IMR-90 (cell line): ENCODE measurements around the gene MYL10. TPM values are rescaled to one million over a fixed set of nuclear protein-coding genes. Genes with fewer than 3 reads are reported as not detected.

Experiments
- ATAC-seq: fragments of 200-7000 bp; cut with Tn5 transposase; 2 replicates; pipeline ENCODE4 v1.9.1; 2020; ENCODE audit warnings: low read depth, mild to moderate bottlenecking, moderate library complexity
- BruUV-seq: library from RNA; stranded (reverse); fragments of 400-500 nt; replicated peaks from 2 replicates; lab custom pipeline; 2021; lab: Mats Ljungman, UMichigan
- CTCF ChIA-PET: fragments of 300-600 bp; formaldehyde crosslinking; extraction: SDS; loops from one replicate; lab custom pipeline; 2021; ENCODE audit warnings: antibody characterized with exemption; lab: Yijun Ruan, JAX
- POLR2A ChIA-PET: fragments of 300-600 bp; sonication (Branson Sonifier 250); formaldehyde crosslinking; loops from one replicate; lab custom pipeline; 2022; ENCODE audit warnings: antibody characterized with exemption; ENCODE audit not compliant: unreplicated experiment; lab: Charles Lee
- DNase-seq: peaks from one replicate; pipeline ENCODE4 v3.0.0; 2013
- H2AFZ ChIP-seq: replicated peaks from 2 replicates; pipeline ENCODE3; 2013; ENCODE audit warnings: low read length, mild to moderate bottlenecking; ENCODE audit not compliant: poor library complexity
- H2AK5ac ChIP-seq: 2 replicates; pipeline ENCODE4 v1.6.1; 2013; ENCODE audit warnings: low read depth, low read length, inconsistent platforms
- H2AK9ac ChIP-seq: replicated peaks from 2 replicates; pipeline ENCODE3; 2013; ENCODE audit warnings: mild to moderate bottlenecking, low read depth, low read length, moderate library complexity; ENCODE audit not compliant: poor library complexity
- H2BK120ac ChIP-seq: 2 replicates; pipeline ENCODE4 v1.6.1; 2013; ENCODE audit warnings: low read depth, low read length, inconsistent platforms
- H2BK15ac ChIP-seq: 3 replicates; pipeline ENCODE4 v1.6.1; 2013; ENCODE audit warnings: low read depth, low read length, inconsistent platforms
- H2BK20ac ChIP-seq: 2 replicates; pipeline ENCODE4 v1.6.1; 2013; ENCODE audit warnings: low read depth, mild to moderate bottlenecking, inconsistent platforms, low read length, moderate library complexity
- H2BK5ac ChIP-seq: 2 replicates; pipeline ENCODE4 v1.6.1; 2013; ENCODE audit warnings: mild to moderate bottlenecking, low read depth, low read length, inconsistent platforms; ENCODE audit not compliant: poor library complexity, severe bottlenecking
- H3K14ac ChIP-seq: replicated peaks from 2 replicates; pipeline ENCODE4 v1.6.1; 2013; ENCODE audit warnings: low read depth, low read length, inconsistent platforms
- H3K18ac ChIP-seq: 2 replicates; pipeline ENCODE4 v1.6.1; 2013; ENCODE audit warnings: low read depth, low read length, control low read depth
- H3K23ac ChIP-seq: 2 replicates; pipeline ENCODE4 v1.6.1; 2013; ENCODE audit warnings: low read depth, low read length, inconsistent platforms
- H3K27ac ChIP-seq: 2 replicates; pipeline ENCODE4 v1.5.1; 2013; ENCODE audit warnings: mild to moderate bottlenecking, control low read depth, low read length; ENCODE audit not compliant: insufficient read depth
- H3K27me3 ChIP-seq: 2 replicates; pipeline ENCODE4 v1.6.1; 2013; ENCODE audit warnings: low read length; ENCODE audit not compliant: control insufficient read depth, insufficient read depth
- H3K36me3 ChIP-seq: 2 replicates; pipeline ENCODE4 v1.6.1; 2013; ENCODE audit warnings: low read length, mixed read lengths; ENCODE audit not compliant: control insufficient read depth, insufficient read depth
- H3K4ac ChIP-seq: 2 replicates; pipeline ENCODE4 v1.6.1; 2013; ENCODE audit warnings: low read depth, low read length, inconsistent platforms
- H3K4me1 ChIP-seq: 2 replicates; pipeline ENCODE4 v1.6.1; 2013; ENCODE audit warnings: low read length, mixed read lengths; ENCODE audit not compliant: control insufficient read depth, insufficient read depth
- H3K4me2 ChIP-seq: 2 replicates; pipeline ENCODE4 v1.6.1; 2013; ENCODE audit warnings: low read depth, mild to moderate bottlenecking, control low read depth, low read length, moderate library complexity
- H3K4me3 ChIP-seq: 2 replicates; pipeline ENCODE4 v1.5.1; 2013; ENCODE audit warnings: low read depth, mild to moderate bottlenecking, control low read depth, low read length, moderate library complexity; ENCODE audit not compliant: insufficient read depth
- H3K56ac ChIP-seq: 2 replicates; pipeline ENCODE4 v1.6.1; 2013; ENCODE audit warnings: low read length, inconsistent platforms; ENCODE audit not compliant: insufficient read depth; ENCODE audit errors: extremely low read depth
- H3K79me1 ChIP-seq, 2 experiments: 2 replicates each; pipeline ENCODE4 v1.6.1; 2013; ENCODE audit warnings: low read length in 2 of 2, inconsistent platforms in 1 of 2, low read depth in 1 of 2
- H3K9ac ChIP-seq: 2 replicates; pipeline ENCODE4 v1.6.1; 2013; ENCODE audit warnings: low read depth, low read length, control low read depth
- H3K9me1 ChIP-seq: 2 replicates; pipeline ENCODE4 v1.6.1; 2013; ENCODE audit warnings: low read length, inconsistent platforms; ENCODE audit not compliant: insufficient read depth
- H3K9me3 ChIP-seq: 2 replicates; pipeline ENCODE4 v1.6.1; 2013; ENCODE audit warnings: low read length; ENCODE audit not compliant: control insufficient read depth, insufficient read depth
- H4K20me1 ChIP-seq: 2 replicates; pipeline ENCODE4 v1.6.1; 2013; ENCODE audit warnings: low read length, inconsistent platforms; ENCODE audit not compliant: insufficient read depth
- H4K5ac ChIP-seq: 2 replicates; pipeline ENCODE4 v1.6.1; 2013; ENCODE audit warnings: mild to moderate bottlenecking, low read depth, low read length, control low read depth
- H4K8ac ChIP-seq, 2 experiments: 2 replicates each; pipeline ENCODE4 v1.6.1; 2013; ENCODE audit warnings: low read depth in 2 of 2, low read length in 2 of 2, control low read depth in 1 of 2, inconsistent platforms in 1 of 2
- H4K91ac ChIP-seq: 2 replicates; pipeline ENCODE4 v1.6.1; 2013; ENCODE audit warnings: low read depth, low read length, inconsistent platforms; ENCODE audit not compliant: insufficient read depth
- BHLHE40 ChIP-seq: fragments of 150-350 bp; IDR thresholded peaks from 2 replicates; pipeline ENCODE4 v1.6.1; 2016; ENCODE audit warnings: mild to moderate bottlenecking, low read depth, low read length
- CEBPB ChIP-seq: IDR thresholded peaks from 2 replicates; pipeline ENCODE4 v1.6.1; 2012; ENCODE audit warnings: low read depth, low read length, improper control_type of control experiment
- CHD1 ChIP-seq: IDR thresholded peaks from 2 replicates; pipeline ENCODE4 v1.6.1; 2012; ENCODE audit warnings: low read depth, low read length, improper control_type of control experiment
- CTCF ChIP-seq: conservative IDR thresholded peaks from 2 replicates; pipeline ENCODE4 v1.5.1; 2012; ENCODE audit warnings: mild to moderate bottlenecking, low read depth, low read length, improper control_type of control experiment
- ELK1 ChIP-seq: fragments of 150-350 bp; IDR thresholded peaks from 2 replicates; pipeline ENCODE4 v1.6.1; 2016; ENCODE audit warnings: low read depth, mild to moderate bottlenecking, low read length, moderate library complexity, borderline replicate concordance
- FOS ChIP-seq: fragments of 150-350 bp; IDR thresholded peaks from 2 replicates; pipeline ENCODE4 v1.6.1; 2016; ENCODE audit warnings: low read depth, low read length
- MAFK ChIP-seq: IDR thresholded peaks from 2 replicates; pipeline ENCODE4 v1.6.1; 2012; ENCODE audit warnings: low read depth, low read length, improper control_type of control experiment
- MAZ ChIP-seq: IDR thresholded peaks from 2 replicates; pipeline ENCODE4 v1.6.1; 2012; ENCODE audit warnings: low read depth, mild to moderate bottlenecking, low read length, improper control_type of control experiment, moderate library complexity, borderline replicate concordance
- MXI1 ChIP-seq: IDR thresholded peaks from 2 replicates; pipeline ENCODE4 v1.6.1; 2012; ENCODE audit warnings: low read depth, mild to moderate bottlenecking, low read length, moderate library complexity, borderline replicate concordance
- NFE2L2 ChIP-seq: fragments of 150-350 bp; IDR thresholded peaks from 2 replicates; pipeline ENCODE4 v1.6.1; 2016; ENCODE audit warnings: low read depth, mild to moderate bottlenecking, low read length
- POLR2A ChIP-seq: IDR thresholded peaks from 2 replicates; pipeline ENCODE4 v1.6.1; 2012; ENCODE audit warnings: mild to moderate bottlenecking, low read depth, low read length
- RAD21 ChIP-seq: IDR thresholded peaks from 2 replicates; pipeline ENCODE4 v1.6.1; 2012; ENCODE audit warnings: low read length, improper control_type of control experiment
- RCOR1 ChIP-seq: IDR thresholded peaks from 2 replicates; pipeline ENCODE4 v1.6.1; 2012; ENCODE audit warnings: mild to moderate bottlenecking, low read length, improper control_type of control experiment; ENCODE audit not compliant: insufficient replicate concordance
- RFX5 ChIP-seq: IDR thresholded peaks from 2 replicates; pipeline ENCODE4 v1.8.0; 2012; ENCODE audit warnings: low read depth, mild to moderate bottlenecking, low read length, moderate library complexity
- SMC3 ChIP-seq: fragments of 150-350 bp; IDR thresholded peaks from 2 replicates; pipeline ENCODE4 v1.6.1; 2016; ENCODE audit warnings: low read depth, mild to moderate bottlenecking, antibody characterized with exemption, low read length, moderate library complexity
- USF2 ChIP-seq: fragments of 150-350 bp; IDR thresholded peaks from 2 replicates; pipeline ENCODE4 v1.6.1; 2017; ENCODE audit warnings: mild to moderate bottlenecking, antibody characterized with exemption, low read length, low read depth
- WGBS, 2 experiments: methylation state at CpG; one replicate each; pipeline versions ENCODE4 v1.1.5 to v1.1.7; 2013; ENCODE audit warnings: missing lambda C conversion rate in 2 of 2; ENCODE audit not compliant: insufficient read length in 1 of 2; ENCODE audit errors: extremely low coverage in 2 of 2; 5-methylcytosine and 5-hydroxymethylcytosine counted together
- dilution Hi-C: fragments of 300-500 bp; cut with HindIII; formaldehyde crosslinking; loops from one replicate; pipeline ENCODE4 v1.14.3; 2018; ENCODE audit warnings: low sequenced_read_pairs; ENCODE audit not compliant: unreplicated experiment
- in situ Hi-C: fragments of 300-500 bp; cut with MboI; formaldehyde crosslinking; loops from 3 replicates; pipeline ENCODE4 v1.14.3; 2019; ENCODE audit warnings: low sequenced_read_pairs, inconsistent platforms, mixed read lengths
- intact Hi-C: fragments of 100-400 bp; cut with micrococcal nuclease; formaldehyde crosslinking; loops from 2 replicates; pipeline ENCODE4 v1.10.0; 2022
- polyA plus RNA-seq, 3 experiments: library from polyadenylated mRNA; depleted of rRNA; stranded (reverse); fragments of >200 nt; gene quantifications; 2 replicates each; pipeline ENCODE4 v1.2.3, GENCODE V29; 2012; ENCODE audit warnings: low replicate concordance in 1 of 3
- total RNA-seq: library from RNA; depleted of rRNA; stranded (reverse); fragments of >200 nt; gene quantifications from 2 replicates; pipeline ENCODE4 v1.2.3, GENCODE V29; 2012

The MYL10 gene
- total and polyA plus RNA-seq, 2 of the 4 experiments (the other 2 are of a cell fraction): not detected

GRCh38 chr7:101674439-101674838, 45.3 kb upstream of the MYL10 start:
- Histone ChIP-seq H3K4me2 (no peak overlapping the region), H2BK5ac (no peak overlapping the region), H2AFZ (no peak overlapping the region), H4K91ac (no peak overlapping the region), H2BK15ac (no peak overlapping the region), H4K5ac (no peak overlapping the region), H4K20me1 (no peaks in the 10 kb centered on the region), H3K14ac (no peak overlapping the region), H3K4me3 (no peak overlapping the region), H3K27ac (no peak overlapping the region), H2BK20ac (no peak overlapping the region), H3K36me3 (no peaks in the 10 kb centered on the region), H3K18ac (no peak overlapping the region), H2BK120ac (no peak overlapping the region), H3K79me1 (no peaks in the 10 kb centered on the region), H2AK5ac (no peak overlapping the region), H3K4me1 (peaks cover 3% of the 10 kb centered on the region; the same call in 1 of the 2 replicates), H3K9me1 (no peaks in the 10 kb centered on the region; the same call in 1 of the 2 replicates), H3K56ac (no peak overlapping the region), H3K9ac (no peak overlapping the region), H2AK9ac (no peak overlapping the region), H3K23ac (no peak overlapping the region), H3K27me3 (no peaks in the 10 kb centered on the region; the same call in 1 of the 2 replicates), H3K9me3 (no peaks in the 10 kb centered on the region; the same call in none of the 2 replicates), H4K8ac (no peak overlapping the region), H3K4ac (no peak overlapping the region)
- dilution Hi-C loops (no loop called here), intact Hi-C loops (no loop called here), in situ Hi-C loops (no loop called here)
- POLR2A ChIA-PET: no interaction called here
- TF ChIP-seq MXI1 (no peak), ELK1 (no peak), MAZ (no peak), BHLHE40 (no peak), FOS (no peak), USF2 (no peak), CEBPB (no peak), NFE2L2 (no peak), RFX5 (no peak), MAFK (no peak), POLR2A (no peak), SMC3 (no peak), CTCF (no peak), RCOR1 (no peak), RAD21 (no peak), CHD1 (no peak)
- no TSS peak for BruUV-seq
- no peak for ATAC-seq
- DNase-seq: no peak
- CTCF ChIA-PET: no interaction called here
- no CpG with 5 or more reads among the region's 3 CpGs for WGBS, 2 experiments
